SK-N-SH treated with all-trans-retinoic acid at 6 μM for 48 hours (cell line): ENCODE data around the gene GNA12.

Experiments
- ATAC-seq: fragments of 200-7000 bp; cut with Tn5 transposase; 3 replicates; pipeline ENCODE4 v1.9.1; 2020; ENCODE audit warnings: mild to moderate bottlenecking, moderate library complexity
- ARNTL ChIP-seq: fragments of 450-650 bp; formaldehyde crosslinking; IDR thresholded peaks from 2 replicates; pipeline ENCODE4 v1.5.0; 2020; ENCODE audit warnings: low read depth, mild to moderate bottlenecking, moderate library complexity, borderline replicate concordance
- BACH2 ChIP-seq: fragments of 250-450 bp; sonication (Bioruptor Pico); IDR thresholded peaks from 2 replicates; pipeline ENCODE4 v1.9.0; 2021; ENCODE audit warnings: mild to moderate bottlenecking, borderline replicate concordance
- CREB5 ChIP-seq: fragments of 250-450 bp; sonication (Bioruptor Pico); IDR thresholded peaks from 2 replicates; pipeline ENCODE4 v1.5.1; 2020; ENCODE audit warnings: low read depth, mild to moderate bottlenecking, moderate library complexity
- CSDC2 ChIP-seq: fragments of 250-450 bp; sonication (Bioruptor Pico); IDR thresholded peaks from 2 replicates; pipeline ENCODE4 v1.5.0; 2020; ENCODE audit warnings: mild to moderate bottlenecking, moderate library complexity
- CSRNP3 ChIP-seq: fragments of 250-450 bp; sonication (Bioruptor Pico); IDR thresholded peaks from 2 replicates; pipeline ENCODE4 v1.5.1; 2021; ENCODE audit warnings: mild to moderate bottlenecking, moderate library complexity
- ESRRG ChIP-seq: fragments of 250-450 bp; sonication (Bioruptor Pico); IDR thresholded peaks from 2 replicates; pipeline ENCODE4 v1.6.1; 2021; ENCODE audit warnings: mild to moderate bottlenecking
- GLIS3 ChIP-seq: fragments of 250-450 bp; sonication (Bioruptor Pico); IDR thresholded peaks from 2 replicates; pipeline ENCODE4 v1.5.0; 2020; ENCODE audit warnings: mild to moderate bottlenecking, moderate library complexity
- ISL1 ChIP-seq: fragments of 250-450 bp; sonication (Bioruptor Pico); IDR thresholded peaks from 2 replicates; pipeline ENCODE4 v2.1.2; 2022; ENCODE audit warnings: mild to moderate bottlenecking, moderate library complexity
- OSR1 ChIP-seq: fragments of 250-450 bp; sonication (Bioruptor Pico); IDR thresholded peaks from 2 replicates; pipeline ENCODE4 v1.8.0; 2022; ENCODE audit warnings: moderate library complexity, mild to moderate bottlenecking, inconsistent platforms
- PPARA ChIP-seq: fragments of 250-450 bp; sonication (Bioruptor Pico); IDR thresholded peaks from 2 replicates; pipeline ENCODE4 v1.5.0; 2020; ENCODE audit warnings: mild to moderate bottlenecking, borderline replicate concordance
- RARB ChIP-seq: fragments of 250-450 bp; sonication (Bioruptor Pico); IDR thresholded peaks from 2 replicates; pipeline ENCODE4 v1.8.0; 2021; ENCODE audit warnings: mild to moderate bottlenecking, moderate library complexity
- SNAI2 ChIP-seq: fragments of 250-450 bp; sonication (Bioruptor Pico); IDR thresholded peaks from 2 replicates; pipeline ENCODE4 v1.5.0; 2020; ENCODE audit warnings: mild to moderate bottlenecking, moderate library complexity
- TCF4 ChIP-seq: fragments of 250-450 bp; sonication (Bioruptor Pico); IDR thresholded peaks from 2 replicates; pipeline ENCODE4 v1.8.0; 2021; ENCODE audit warnings: mild to moderate bottlenecking, moderate library complexity, borderline replicate concordance
- TOX ChIP-seq: fragments of 250-450 bp; sonication (Bioruptor Pico); IDR thresholded peaks from 2 replicates; pipeline ENCODE4 v1.8.0; 2021; ENCODE audit warnings: mild to moderate bottlenecking, moderate library complexity, borderline replicate concordance
- TSHZ2 ChIP-seq: fragments of 250-450 bp; sonication (Bioruptor Pico); IDR thresholded peaks from 2 replicates; pipeline ENCODE4 v1.5.0; 2020; ENCODE audit warnings: mild to moderate bottlenecking, moderate library complexity
- ZC3H10 ChIP-seq: fragments of 250-450 bp; sonication (Bioruptor Pico); IDR thresholded peaks from 2 replicates; pipeline ENCODE4 v1.5.1; 2021; ENCODE audit warnings: mild to moderate bottlenecking, moderate library complexity
- ZFP30 ChIP-seq: fragments of 450-650 bp; formaldehyde crosslinking; IDR thresholded peaks from 2 replicates; pipeline ENCODE4 v1.5.0; 2022; ENCODE audit warnings: mild to moderate bottlenecking, moderate library complexity
- ZNF565 ChIP-seq: fragments of 450-650 bp; formaldehyde crosslinking; conservative IDR thresholded peaks from 2 replicates; pipeline ENCODE4 v1.5.0; 2020; ENCODE audit warnings: low read depth, mild to moderate bottlenecking, moderate library complexity
- ZNF70 ChIP-seq: fragments of 450-650 bp; formaldehyde crosslinking; IDR thresholded peaks from 2 replicates; pipeline ENCODE4 v1.5.0; 2020; ENCODE audit warnings: mild to moderate bottlenecking, moderate library complexity
- ZNF8 ChIP-seq: fragments of 450-650 bp; formaldehyde crosslinking; IDR thresholded peaks from 2 replicates; pipeline ENCODE4 v1.5.0; 2020; ENCODE audit warnings: mild to moderate bottlenecking, moderate library complexity
- TF ChIP-seq, protein P1 (sequence below): fragments of 250-450 bp; sonication (Bioruptor Pico); IDR thresholded peaks from 2 replicates; pipeline ENCODE4 v1.8.0; 2020; ENCODE audit warnings: mild to moderate bottlenecking, moderate library complexity, borderline replicate concordance

GNA12 gene

GRCh38 chr7:2882111-2882510 lies 38.0 kb upstream of the GNA12 start:
- no peak for ATAC-seq
- no peak for TF ChIP-seq TSHZ2 (CRISPR knock-in tag)
- TF ChIP-seq ZC3H10, result no peak
- no peak for TF ChIP-seq GLIS3
- TF ChIP-seq ZNF70 (CRISPR knock-in tag), result no peak
- no peak for TF ChIP-seq CREB5 (CRISPR knock-in tag)
- no peak for TF ChIP-seq TOX
- no peak for TF ChIP-seq CSDC2 (CRISPR knock-in tag)
- no peak for TF ChIP-seq ESRRG (CRISPR knock-in tag)
- no peak for TF ChIP-seq ZNF8 (CRISPR knock-in tag)
- TF ChIP-seq ARNTL (CRISPR knock-in tag), result no peak
- TF ChIP-seq OSR1, result no peak

DNA sequence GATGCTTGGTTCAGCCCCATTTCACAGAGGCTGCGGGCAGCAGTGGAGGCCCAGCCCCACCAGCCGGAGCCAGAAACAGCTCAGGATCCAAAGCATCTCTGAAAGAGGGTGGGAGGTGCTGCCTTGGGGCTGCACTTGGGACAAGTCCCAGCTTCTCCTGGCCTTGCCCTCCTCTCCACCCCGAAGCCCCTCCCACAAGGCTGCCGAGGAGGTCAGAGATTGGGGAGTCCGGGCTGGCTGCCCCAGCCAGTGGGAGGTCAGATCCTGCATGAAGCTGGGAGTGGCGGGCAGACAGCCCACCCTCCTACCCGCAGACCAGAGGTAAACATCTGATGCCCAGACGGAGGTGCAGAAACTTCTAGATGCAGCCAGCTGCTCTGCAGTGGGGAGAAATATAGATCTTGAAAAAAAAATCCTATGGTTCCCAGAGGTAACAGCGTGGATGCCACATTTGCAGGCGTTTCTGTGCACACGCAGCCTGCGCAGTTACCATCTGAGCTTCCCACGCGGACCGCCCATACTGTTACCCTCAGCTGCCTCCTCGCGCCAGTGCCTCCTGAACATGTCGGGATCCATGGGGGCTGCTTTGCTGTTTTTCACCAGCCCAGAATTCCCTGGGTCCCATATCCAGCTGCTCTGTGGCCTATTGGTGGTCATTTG lies 36.9 kb upstream of the GNA12 start:
- no peak for TF ChIP-seq PPARA (CRISPR knock-in tag)
- no peak for TF ChIP-seq ZNF565
- no peak for TF ChIP-seq ARNTL (CRISPR knock-in tag)
- TF ChIP-seq, protein P1, sequence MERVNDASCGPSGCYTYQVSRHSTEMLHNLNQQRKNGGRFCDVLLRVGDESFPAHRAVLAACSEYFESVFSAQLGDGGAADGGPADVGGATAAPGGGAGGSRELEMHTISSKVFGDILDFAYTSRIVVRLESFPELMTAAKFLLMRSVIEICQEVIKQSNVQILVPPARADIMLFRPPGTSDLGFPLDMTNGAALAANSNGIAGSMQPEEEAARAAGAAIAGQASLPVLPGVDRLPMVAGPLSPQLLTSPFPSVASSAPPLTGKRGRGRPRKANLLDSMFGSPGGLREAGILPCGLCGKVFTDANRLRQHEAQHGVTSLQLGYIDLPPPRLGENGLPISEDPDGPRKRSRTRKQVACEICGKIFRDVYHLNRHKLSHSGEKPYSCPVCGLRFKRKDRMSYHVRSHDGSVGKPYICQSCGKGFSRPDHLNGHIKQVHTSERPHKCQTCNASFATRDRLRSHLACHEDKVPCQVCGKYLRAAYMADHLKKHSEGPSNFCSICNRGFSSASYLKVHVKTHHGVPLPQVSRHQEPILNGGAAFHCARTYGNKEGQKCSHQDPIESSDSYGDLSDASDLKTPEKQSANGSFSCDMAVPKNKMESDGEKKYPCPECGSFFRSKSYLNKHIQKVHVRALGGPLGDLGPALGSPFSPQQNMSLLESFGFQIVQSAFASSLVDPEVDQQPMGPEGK (CRISPR knock-in tag), result no peak
- no peak for TF ChIP-seq TSHZ2 (CRISPR knock-in tag)
- TF ChIP-seq OSR1, result no peak
- TF ChIP-seq BACH2 (CRISPR knock-in tag), result no peak
- no peak for TF ChIP-seq ESRRG (CRISPR knock-in tag)
- no peak for TF ChIP-seq ISL1 (CRISPR knock-in tag)
- no peak for TF ChIP-seq CSRNP3
- no peak for ATAC-seq

DNA sequence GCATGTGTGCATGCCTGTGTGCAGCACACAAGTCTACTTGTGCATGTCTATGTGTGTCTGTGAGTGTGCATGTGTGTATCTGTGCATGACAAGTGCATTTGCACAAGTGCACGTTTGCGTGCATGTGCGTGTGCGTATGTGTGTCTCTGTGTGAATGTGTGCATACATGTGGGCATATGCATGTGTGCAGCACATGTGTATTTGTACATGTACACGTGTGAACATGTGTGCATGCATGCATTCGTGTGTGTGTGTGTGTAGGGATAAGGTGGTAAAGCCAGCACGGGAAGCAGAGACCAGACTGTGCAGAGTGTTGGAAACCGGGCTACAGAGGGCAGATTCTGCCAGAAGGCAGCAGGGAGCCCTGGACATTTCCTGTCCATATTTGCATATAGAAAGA lies 35.9 kb upstream of the GNA12 start:
- no peak for ATAC-seq
- no peak for TF ChIP-seq ARNTL (CRISPR knock-in tag)
- no peak for TF ChIP-seq CSDC2 (CRISPR knock-in tag)
- TF ChIP-seq CSRNP3, result no peak
- TF ChIP-seq ZC3H10, result no peak
- TF ChIP-seq TCF4 (CRISPR knock-in tag), result no peak
- TF ChIP-seq TOX, result no peak
- no peak for TF ChIP-seq ZNF565
- TF ChIP-seq, protein P1 (CRISPR knock-in tag), result no peak
- no peak for TF ChIP-seq ZFP30
- TF ChIP-seq ZNF70 (CRISPR knock-in tag), result no peak
- no peak for TF ChIP-seq RARB
- TF ChIP-seq SNAI2, result no peak
- no peak for TF ChIP-seq ISL1 (CRISPR knock-in tag)
